ENCODE data around the gene PHF5A. TPM values are rescaled to one million over a fixed set of nuclear protein-coding genes. Genes with fewer than 3 reads are reported as not detected.
A peak's percentile ranks its signal among the peaks of the same experiment; 100 is the strongest.
"Not testable (repeated sequence)": the region's sequence is repeated elsewhere in the genome, so short reads cannot be mapped to it uniquely, and the experiment has no call there.

PHF5A gene
- total and polyA plus RNA-seq, 8 donors: 0.58 to 54.5 (median 39.9) TPM

DNA sequence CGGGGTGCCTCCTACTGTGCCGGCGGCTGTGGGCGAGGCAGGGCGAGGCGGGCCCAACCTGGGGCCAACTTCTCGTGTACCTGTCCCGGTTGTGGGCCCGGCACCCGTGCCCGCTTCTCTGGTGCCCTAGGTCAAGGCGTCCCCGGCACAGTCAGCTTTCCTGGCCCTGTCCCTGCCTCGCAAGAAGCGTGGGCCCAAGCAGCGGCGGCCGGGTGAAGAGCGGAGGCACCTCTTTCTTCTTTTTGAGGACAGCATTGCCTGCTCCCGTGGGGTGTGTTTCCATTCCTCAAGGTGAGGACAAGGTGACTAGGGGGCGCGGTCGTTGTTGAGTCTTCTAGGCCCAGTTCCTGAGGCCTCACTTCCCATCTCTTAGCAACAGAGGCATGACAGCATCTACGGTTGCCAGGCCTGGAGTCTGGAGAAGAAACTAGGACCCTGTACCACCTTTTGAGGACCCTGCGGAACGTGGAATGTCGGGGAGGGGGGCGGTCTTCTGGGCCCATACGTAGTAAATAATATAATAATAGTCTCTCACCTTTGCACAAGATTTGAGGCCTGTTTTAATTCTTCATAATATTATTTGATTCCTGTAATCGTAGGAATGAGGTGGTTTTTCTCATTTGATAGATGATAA, 843 bp upstream of the PHF5A start:
- peak; percentile 54 to 80 for DNase-seq
- no peaks in the 10 kb centered on the region for H3K27me3 ChIP-seq
- H3K27ac ChIP-seq: peak overlapping the region; percentile 95 to 98 (median 97)
- H3K4me3 ChIP-seq: peak overlapping the region; percentile 77 to 100 (median 99)
- peaks cover 18 to 84% (median 62%) of the 10 kb centered on the region in 4 donors for H3K4me1 ChIP-seq
- no peak for TF ChIP-seq POLR2AphosphoS5 (IDR thresholded peaks at IDR 0.05)
- TF ChIP-seq EP300 (IDR thresholded peaks at IDR 0.05): no peak
- peak in 1 of 4 donors; percentile 52 for TF ChIP-seq POLR2A (IDR thresholded peaks at IDR 0.05)
- TF ChIP-seq, protein P1, sequence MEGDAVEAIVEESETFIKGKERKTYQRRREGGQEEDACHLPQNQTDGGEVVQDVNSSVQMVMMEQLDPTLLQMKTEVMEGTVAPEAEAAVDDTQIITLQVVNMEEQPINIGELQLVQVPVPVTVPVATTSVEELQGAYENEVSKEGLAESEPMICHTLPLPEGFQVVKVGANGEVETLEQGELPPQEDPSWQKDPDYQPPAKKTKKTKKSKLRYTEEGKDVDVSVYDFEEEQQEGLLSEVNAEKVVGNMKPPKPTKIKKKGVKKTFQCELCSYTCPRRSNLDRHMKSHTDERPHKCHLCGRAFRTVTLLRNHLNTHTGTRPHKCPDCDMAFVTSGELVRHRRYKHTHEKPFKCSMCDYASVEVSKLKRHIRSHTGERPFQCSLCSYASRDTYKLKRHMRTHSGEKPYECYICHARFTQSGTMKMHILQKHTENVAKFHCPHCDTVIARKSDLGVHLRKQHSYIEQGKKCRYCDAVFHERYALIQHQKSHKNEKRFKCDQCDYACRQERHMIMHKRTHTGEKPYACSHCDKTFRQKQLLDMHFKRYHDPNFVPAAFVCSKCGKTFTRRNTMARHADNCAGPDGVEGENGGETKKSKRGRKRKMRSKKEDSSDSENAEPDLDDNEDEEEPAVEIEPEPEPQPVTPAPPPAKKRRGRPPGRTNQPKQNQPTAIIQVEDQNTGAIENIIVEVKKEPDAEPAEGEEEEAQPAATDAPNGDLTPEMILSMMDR (IDR thresholded peaks at IDR 0.05): no peak
- WGBS, 5 donors: 1 to 2% (median 1%) methylated on average over 19 to 30 of the region's 30 CpGs
- no peaks in the 10 kb centered on the region for H3K9me3 ChIP-seq
- peaks cover 23 to 49% (median 39%) of the 10 kb centered on the region in 4 donors for H3K36me3 ChIP-seq
- intact Hi-C loops (cut with DNase I; ENCODE audit: low total_unique reads): no loop called here

GRCh38 chr22:41461901-41462300, 6.6 kb downstream of the PHF5A start:
- Histone ChIP-seq H3K4me1 (peaks cover 0 to 26% (median 8%) of the 10 kb centered on the region in 4 donors), H3K9me3 (no peaks in the 10 kb centered on the region), H3K27me3 (no peaks in the 10 kb centered on the region), H3K4me3 (no peak overlapping the region), H3K27ac (no peak overlapping the region), H3K36me3 (peaks cover 76 to 94% (median 94%) of the 10 kb centered on the region in 4 donors)
- WGBS, 5 donors: 88 to 98% (median 91%) methylated on average over 4 of the region's 4 CpGs
- no peak for DNase-seq
- intact Hi-C loops (cut with DNase I; ENCODE audit: low total_unique reads): no loop called here
- TF ChIP-seq, protein P1 (IDR thresholded peaks at IDR 0.05): no peak
- TF ChIP-seq POLR2A (IDR thresholded peaks at IDR 0.05) (no peak), POLR2AphosphoS5 (IDR thresholded peaks at IDR 0.05) (no peak), EP300 (IDR thresholded peaks at IDR 0.05) (no peak)

GRCh38 chr22:41460071-41460470, 8.4 kb downstream of the PHF5A start:
- H3K9me3 ChIP-seq; H3K4me3 ChIP-seq; H3K27me3 ChIP-seq; H3K4me1 ChIP-seq; intact Hi-C loops (cut with DNase I; ENCODE audit: low total_unique reads): not testable (repeated sequence)
- H3K27ac ChIP-seq: peak overlapping the region in 1 of 5 donors; percentile 58
- H3K36me3 ChIP-seq: peaks cover 62 to 76% (median 75%) of the 10 kb centered on the region in 4 donors
- WGBS, 5 donors: 63 to 85% (median 76%) methylated on average over 5 of the region's 5 CpGs
- peak in 1 of 2 donors; percentile 36 for DNase-seq

GRCh38 chr22:41459431-41459830, 9.1 kb downstream of the PHF5A start:
- 50 to 72% (median 67%) methylated on average over 1 of the region's 1 CpG for WGBS, 5 donors

More at GRCh38 chr22:41459431-41459830, 9.1 kb downstream of the PHF5A start:
- no peaks in the 10 kb centered on the region for H3K27me3 ChIP-seq
- no peak overlapping the region for H3K4me3 ChIP-seq
- H3K9me3 ChIP-seq: no peaks in the 10 kb centered on the region
- H3K27ac ChIP-seq: peak overlapping the region in 2 of 5 donors; percentile 12 to 58
- DNase-seq: no peak
- peaks cover 56 to 69% (median 69%) of the 10 kb centered on the region in 4 donors for H3K36me3 ChIP-seq
- intact Hi-C loops (cut with DNase I; ENCODE audit: low total_unique reads): loop anchor here (10.0 kb wide), 1 partner anchor 55 kb away; no protein-coding TSS in a partner anchor
- TF ChIP-seq POLR2AphosphoS5 (IDR thresholded peaks at IDR 0.05) (no peak), POLR2A (IDR thresholded peaks at IDR 0.05) (no peak), EP300 (IDR thresholded peaks at IDR 0.05) (no peak)
- TF ChIP-seq, protein P1 (IDR thresholded peaks at IDR 0.05): no peak
- H3K4me1 ChIP-seq: peaks cover 0 to 5% (median 2%) of the 10 kb centered on the region in 4 donors

All from stomach (tissue), 9 donors.